ENCODE data around the gene WRAP73. TPM values are rescaled to one million over a fixed set of nuclear protein-coding genes. Genes with fewer than 3 reads are reported as not detected.

WRAP73 gene
- total RNA-seq, 6 experiments from 2014 or later: 5.6 to 9.1 (median 7.1) TPM

DNA sequence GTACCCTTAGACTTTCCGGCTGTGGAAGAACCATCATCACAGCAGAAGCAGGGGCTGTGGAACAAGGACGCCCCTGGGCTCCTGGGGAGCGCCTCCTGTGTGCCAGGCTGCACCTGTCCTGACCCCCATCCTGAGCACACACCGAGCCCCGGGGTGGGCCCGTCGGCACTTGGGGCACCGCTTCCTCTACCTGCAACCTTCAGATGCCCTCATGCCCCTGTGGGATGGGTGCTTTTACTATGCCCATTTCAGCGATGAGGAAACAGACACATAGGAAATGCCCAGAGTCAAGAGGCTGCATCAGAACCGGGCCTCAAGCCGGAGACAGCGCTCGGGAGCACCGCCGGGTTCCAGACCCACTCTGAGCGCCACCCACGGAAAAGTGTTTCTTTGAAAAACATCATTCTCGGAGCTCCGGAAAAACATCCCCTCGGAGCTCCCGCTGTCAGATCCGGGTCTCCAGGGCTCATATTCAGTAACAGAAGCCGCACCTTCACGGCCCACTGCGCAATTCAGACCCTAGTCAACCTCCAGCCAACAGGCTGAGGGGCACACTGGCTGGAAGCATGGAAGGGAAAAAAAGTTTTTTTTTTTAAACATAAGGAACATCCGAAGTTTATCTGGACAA is 17.1 kb downstream of the WRAP73 start:
- no peak for TF ChIP-seq CTCF (IDR thresholded peaks at IDR 0.05)
- TF ChIP-seq POLR2A (IDR thresholded peaks at IDR 0.05): no peak
- Histone ChIP-seq H3K4me1 (no peaks in the 10 kb centered on the region), H3K36me3 (peaks cover 6 to 68% (median 11%) of the 10 kb centered on the region in 4 donors), H3K9me3 (no peaks in the 10 kb centered on the region), H3K27me3 (no peaks in the 10 kb centered on the region), H3K27ac (no peak overlapping the region), H3K4me3 (no peak overlapping the region)
- DNase-seq (peak in 1 of 3 donors; percentile 43), ATAC-seq (no peak)
- WGBS (ENCODE audit: insufficient coverage, low coverage, low lambda C conversion rate, missing lambda C conversion rate): 89% methylated on average over 10 of the region's 26 CpGs
- intact Hi-C loops (cut with DNase I): no loop called here

GRCh38 chr1:3632298-3632697 is 17.6 kb downstream of the WRAP73 start:
- H3K4me1 ChIP-seq: no peaks in the 10 kb centered on the region
- H3K36me3 ChIP-seq: peaks cover 7 to 69% (median 14%) of the 10 kb centered on the region in 4 donors
- intact Hi-C loops (cut with DNase I): no loop called here
- no peak for TF ChIP-seq CTCF (IDR thresholded peaks at IDR 0.05)
- no peak for TF ChIP-seq POLR2A (IDR thresholded peaks at IDR 0.05)
- H3K27me3 ChIP-seq: no peaks in the 10 kb centered on the region
- no peaks in the 10 kb centered on the region for H3K9me3 ChIP-seq
- H3K27ac ChIP-seq: no peak overlapping the region
- WGBS (ENCODE audit: insufficient coverage, low coverage, low lambda C conversion rate, missing lambda C conversion rate): 100% methylated on average over 1 of the region's 17 CpGs
- H3K4me3 ChIP-seq: no peak overlapping the region
- DNase-seq: peak in 2 of 3 donors; percentile 13 to 33
- no peak for ATAC-seq

DNA sequence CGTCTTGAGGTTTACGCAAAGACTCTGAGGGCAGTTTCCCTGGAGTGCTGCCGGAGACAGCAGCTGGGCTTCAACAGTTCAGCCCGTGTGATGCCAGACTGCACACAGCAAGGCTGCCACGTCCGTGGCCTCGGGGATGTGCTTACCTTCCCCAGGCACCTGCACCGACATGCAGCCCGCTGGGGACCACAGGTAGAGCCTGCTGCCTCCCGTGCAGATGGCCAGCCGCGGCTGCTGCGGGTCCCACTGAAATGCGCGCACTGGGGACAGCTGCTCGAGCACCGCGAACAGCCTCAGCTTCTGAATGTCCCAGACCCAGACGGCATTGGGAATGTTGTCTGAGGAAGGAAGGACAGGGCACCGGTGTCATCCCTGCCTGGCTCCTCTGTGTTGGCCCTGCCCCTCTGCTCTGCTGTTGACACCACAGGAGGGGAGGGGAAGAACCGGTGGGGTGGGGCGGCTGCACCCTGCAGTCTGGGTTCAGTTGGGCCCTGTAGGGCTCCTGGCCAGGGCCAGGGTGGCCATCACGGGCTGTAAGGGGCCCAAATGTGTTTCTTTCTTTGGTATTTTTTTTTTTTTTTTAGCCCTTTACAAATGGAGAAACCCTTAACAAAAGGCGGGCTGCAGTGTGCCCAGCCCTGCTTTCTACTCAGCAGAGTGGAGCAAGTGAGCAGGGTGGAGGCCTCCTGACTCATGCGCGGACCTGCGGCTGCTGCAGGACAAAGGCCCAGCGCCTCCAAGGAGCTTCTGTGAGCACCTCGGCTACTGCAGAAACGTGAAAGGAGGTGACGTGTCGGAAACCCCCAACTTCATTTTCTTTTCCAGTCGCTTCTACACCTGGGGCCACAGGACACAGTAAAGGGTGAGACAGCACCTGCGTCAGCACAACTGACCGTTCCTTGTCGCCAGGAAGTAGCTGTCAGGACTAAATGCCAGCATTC is 18.3 kb downstream of the WRAP73 start:
- DNase-seq (peak in 2 of 3 donors; percentile 20 to 50), ATAC-seq (peak in 1 of 4 donors; percentile 9)
- H3K27me3 ChIP-seq: no peaks in the 10 kb centered on the region
- 67% methylated on average over 3 of the region's 36 CpGs for WGBS (ENCODE audit: insufficient coverage, low coverage, low lambda C conversion rate, missing lambda C conversion rate)
- no peaks in the 10 kb centered on the region for H3K9me3 ChIP-seq
- no peak overlapping the region for H3K27ac ChIP-seq
- TF ChIP-seq CTCF (IDR thresholded peaks at IDR 0.05) (no peak), POLR2A (IDR thresholded peaks at IDR 0.05) (no peak)
- H3K4me1 ChIP-seq: no peaks in the 10 kb centered on the region
- intact Hi-C loops (cut with DNase I): no loop called here
- H3K4me3 ChIP-seq: no peak overlapping the region
- peaks cover 7 to 67% (median 16%) of the 10 kb centered on the region in 4 donors for H3K36me3 ChIP-seq

DNA sequence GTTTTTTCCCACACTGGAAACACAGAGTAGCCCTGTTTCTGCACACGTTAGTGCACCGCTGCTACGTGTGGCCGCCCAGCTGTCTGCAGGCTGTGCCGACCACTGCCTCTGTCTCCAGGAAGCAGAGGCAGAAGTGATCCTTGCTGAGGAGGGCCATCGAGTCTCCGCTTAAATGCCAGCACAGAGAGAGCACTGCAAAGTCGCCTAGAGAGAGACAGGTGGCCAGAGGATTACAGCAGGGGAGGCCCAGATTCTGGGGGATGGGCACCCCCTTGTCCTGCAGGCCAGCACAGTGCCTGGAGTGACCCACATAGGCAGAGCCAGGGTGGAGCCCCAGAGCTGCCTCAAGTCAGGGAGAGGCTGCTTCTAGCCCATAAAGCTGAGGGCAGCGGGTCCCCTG is 19.0 kb downstream of the WRAP73 start:
- TF ChIP-seq POLR2A (IDR thresholded peaks at IDR 0.05) (no peak), CTCF (IDR thresholded peaks at IDR 0.05) (no peak)
- DNase-seq (peak in 1 of 3 donors; percentile 15), ATAC-seq (peak in 1 of 4 donors; percentile 17)
- Histone ChIP-seq H3K27me3 (no peaks in the 10 kb centered on the region), H3K36me3 (peaks cover 6 to 63% (median 16%) of the 10 kb centered on the region in 4 donors), H3K4me3 (no peak overlapping the region), H3K9me3 (no peaks in the 10 kb centered on the region), H3K4me1 (peaks cover 0 to 6% (median 3%) of the 10 kb centered on the region in 4 donors), H3K27ac (no peak overlapping the region)
- 76% methylated on average over 5 of the region's 9 CpGs for WGBS (ENCODE audit: insufficient coverage, low coverage, low lambda C conversion rate, missing lambda C conversion rate)
- intact Hi-C loops (cut with DNase I): no loop called here

Data from right lobe of liver (tissue), 6 donors.